K562 (cell line): ENCODE measurements around the gene S100A6. TPM values are rescaled to one million over a fixed set of nuclear protein-coding genes. Genes with fewer than 3 reads are reported as not detected.

ENCODE experiments used
- ATAC-seq: fragments of 200-7000 bp; cut with Tn5 transposase; 3 replicates; pipeline ENCODE4 v1.9.1; 2020; ENCODE audit warnings: moderate library complexity
- BruUV-seq: library from RNA; stranded (reverse); fragments of 400-500 nt; replicated peaks from 2 replicates; lab custom pipeline; 2021; lab: Mats Ljungman, UMichigan
- CTCF ChIA-PET: fragments of 300-600 bp; formaldehyde crosslinking; extraction: SDS; loops from one replicate; lab custom pipeline; 2021; ENCODE audit warnings: low intra/inter-chr PET ratio; lab: Yijun Ruan, JAX
- POLR2A ChIA-PET: fragments of 300-600, 350-650 bp; sonication (Branson Sonifier 250); formaldehyde crosslinking; extraction: SDS; loops from one replicate; lab custom pipeline; 2021; ENCODE audit warnings: antibody characterized with exemption, inconsistent platforms; lab: Yijun Ruan, JAX
- DNase-seq, 4 experiments: peaks; one replicate each; pipeline versions ENCODE4 v3.0.0 to v3.0.0-alpha.2; 2011 to 2018; ENCODE audit warnings: low spot score in 3 of 4, mixed read lengths in 3 of 4; ENCODE audit errors: extremely low read depth in 1 of 4
- FAIRE-seq: peaks from 2 replicates; lab custom pipeline; 2011; peaks lifted over from hg19 to GRCh38; lab: Jason Lieb, UNC
- H2AFZ ChIP-seq: 2 replicates; pipeline ENCODE4 v1.6.0; 2011; ENCODE audit warnings: low read depth, low read length, control low read depth, inconsistent platforms
- H3K27ac ChIP-seq: fragments of 200-600 bp; 3 replicates; pipeline ENCODE4 v1.8.0; 2011; ENCODE audit warnings: low read depth, mild to moderate bottlenecking, control low read depth, inconsistent platforms, low read length, moderate library complexity, mixed read lengths; ENCODE audit errors: extremely low read depth
- H3K27me3 ChIP-seq, 2 experiments: fragments of 300-600 bp in 1 of 2; 2 replicates in 1 of 2; 3 replicates in 1 of 2; pipeline versions ENCODE4 v1.6.0 to v1.8.0; 2011; ENCODE audit warnings: inconsistent platforms in 2 of 2, low read length in 2 of 2, mild to moderate bottlenecking in 1 of 2, mixed read lengths in 1 of 2, moderate library complexity in 1 of 2; ENCODE audit not compliant: control insufficient read depth in 2 of 2, insufficient read depth in 2 of 2
- H3K36me3 ChIP-seq: fragments of 300-600 bp; 3 replicates; pipeline ENCODE4 v1.8.0; 2011; ENCODE audit warnings: mild to moderate bottlenecking, low read length, inconsistent platforms; ENCODE audit not compliant: control insufficient read depth, insufficient read depth
- H3K4me1 ChIP-seq, 2 experiments: fragments of 200-600 bp in 1 of 2; replicated peaks in 1 of 2; 2 replicates in 1 of 2; 3 replicates in 1 of 2; pipeline versions ENCODE4 v1.5.1 to v1.8.0; 2011; ENCODE audit warnings: inconsistent platforms in 2 of 2, low read length in 2 of 2, mild to moderate bottlenecking in 1 of 2, mixed read lengths in 1 of 2, moderate library complexity in 1 of 2; ENCODE audit not compliant: control insufficient read depth in 2 of 2, insufficient read depth in 2 of 2
- H3K4me2 ChIP-seq: 2 replicates; pipeline ENCODE4 v1.6.1; 2011; ENCODE audit warnings: low read length, control low read depth, inconsistent platforms, mixed read lengths; ENCODE audit not compliant: insufficient read depth
- H3K4me3 ChIP-seq: fragments of 200-600 bp; sonication (generic), shearing (Covaris generic); 2 replicates; pipeline ENCODE4 v1.5.1; 2016; ENCODE audit warnings: control low read depth, inconsistent platforms
- H3K79me2 ChIP-seq: fragments of 200-600 bp; 3 replicates; pipeline ENCODE4 v1.8.0; 2011; ENCODE audit warnings: low read length, inconsistent platforms; ENCODE audit not compliant: control insufficient read depth, insufficient read depth
- H3K9ac ChIP-seq, 2 experiments: 2 replicates each; pipeline versions ENCODE4 v1.6.0 to v1.6.1; 2011; ENCODE audit warnings: low read depth in 2 of 2, low read length in 2 of 2, control low read depth in 1 of 2, inconsistent platforms in 1 of 2, mild to moderate bottlenecking in 1 of 2, mixed read lengths in 1 of 2; ENCODE audit not compliant: insufficient read depth in 1 of 2
- H3K9me1 ChIP-seq: one replicate; pipeline ENCODE4 v1.6.0; 2011; ENCODE audit warnings: inconsistent platforms, mild to moderate bottlenecking, low read length, moderate library complexity; ENCODE audit not compliant: control insufficient read depth, insufficient read depth
- H3K9me3 ChIP-seq: replicated peaks from 2 replicates; pipeline ENCODE4 v1.5.1; 2011; ENCODE audit warnings: low read depth, low read length, inconsistent platforms; ENCODE audit not compliant: control insufficient read depth, insufficient read depth
- H4K20me1 ChIP-seq: replicated peaks from 2 replicates; pipeline ENCODE4 v1.6.1; 2011; ENCODE audit warnings: low read length, inconsistent platforms, mixed read lengths; ENCODE audit not compliant: control insufficient read depth, insufficient read depth
- JUND ChIP-seq, 2 experiments: IDR thresholded peaks; 2 replicates in 1 of 2; 3 replicates in 1 of 2; pipeline ENCODE4 v1.6.1; 2011; ENCODE audit warnings: borderline replicate concordance in 2 of 2, low read depth in 2 of 2, low read length in 2 of 2, improper control_type of control experiment in 1 of 2, missing biosample characterization in 1 of 2, missing genetic modification characterization in 1 of 2, missing genetic modification reagents in 1 of 2
- KDM4B ChIP-seq, 2 experiments: fragments of 450-650 bp in 1 of 2; sonication (generic) in 1 of 2; IDR thresholded peaks; 2 replicates each; pipeline ENCODE4 v1.6.1; 2016 to 2017; ENCODE audit warnings: borderline replicate concordance in 2 of 2, antibody characterized with exemption in 1 of 2, low read depth in 1 of 2, mild to moderate bottlenecking in 1 of 2
- SNRNP70 ChIP-seq: fragments of 200-400 bp; formaldehyde crosslinking; optimal IDR thresholded peaks from 2 replicates; pipeline ENCODE3; 2017; ENCODE audit warnings: low read depth, low read length
- ZNF133 ChIP-seq: fragments of 250-450 bp; sonication (Bioruptor Pico); IDR thresholded peaks from 2 replicates; pipeline ENCODE4 v1.4.0; 2020; ENCODE audit warnings: mild to moderate bottlenecking
- ZNF232 ChIP-seq: sonication (generic); formaldehyde crosslinking; IDR thresholded peaks from 2 replicates; pipeline ENCODE4 v1.8.0; 2022; ENCODE audit warnings: mild to moderate bottlenecking, missing genetic modification reagents
- ZNF318 ChIP-seq, 2 experiments: fragments of 450-650 bp; IDR thresholded peaks; 2 replicates each; pipeline ENCODE4 v1.6.1; 2016; ENCODE audit warnings: mild to moderate bottlenecking in 2 of 2, borderline replicate concordance in 1 of 2, low read depth in 1 of 2, moderate library complexity in 1 of 2
- WGBS: fragments of 100-300 bp; shearing (Covaris generic); methylation state at CpG from one replicate; pipeline ENCODE4 v1.1.6; 2016; ENCODE audit warnings: low coverage, mixed read lengths; ENCODE audit not compliant: insufficient coverage; ENCODE audit errors: missing lambda C conversion rate; 5-methylcytosine and 5-hydroxymethylcytosine counted together
- in situ Hi-C: fragments of 300-500 bp; cut with MboI; formaldehyde crosslinking; loops from 4 replicates; pipeline ENCODE4 v1.15.0; 2018; ENCODE audit warnings: inconsistent platforms, mixed read lengths
- intact Hi-C: fragments of 100-400 bp; cut with micrococcal nuclease; formaldehyde crosslinking; loops from 2 replicates; pipeline ENCODE4 v1.14.2; 2022
- polyA plus RNA-seq, 8 experiments: library from polyadenylated mRNA; depleted of rRNA in 4 of 8; stranded (reverse) in 5 of 8; unstranded in 3 of 8; fragments of >200 nt; fragmentation: Nextera tagmentation in 2 of 8; fragmentation: Illumina TruSeq in 1 of 8; extraction: Ambion mirVana in 2 of 8; extraction: Trizol in 1 of 8; gene quantifications; 2 replicates each; pipeline versions ENCODE4 v1.2.1 to v1.2.3, GENCODE V29; 2011 to 2014; ENCODE audit warnings: inconsistent platforms in 1 of 8, missing spikeins in 1 of 8
- total RNA-seq, 7 experiments: library from RNA; depleted of rRNA in 6 of 7; stranded (reverse); fragments of >200 nt in 6 of 7; fragmentation: Illumina TruSeq in 2 of 7; extraction: Trizol in 2 of 7; gene quantifications; 2 replicates each; pipeline versions ENCODE4 v1.2.1 to v1.2.3, GENCODE V29; 2011 to 2021; ENCODE audit warnings: low replicate concordance in 1 of 7

The S100A6 gene
- total and polyA plus RNA-seq, 9 of the 15 experiments (the other 6 are each of a cell fraction or from before 2014, with no cell fraction given) = 9.8 to 66.5 (median 23.2) TPM

GRCh38 chr1:153534226-153534924 lies 1.4 kb downstream of the S100A6 start:
- intact Hi-C loops (loop anchor here (5.0 kb wide), 1 partner anchor 98 kb away; the partner anchor contains the start of gene CHTOP), in situ Hi-C loops (loop anchor here (5.0 kb wide), 1 partner anchor 33 kb away; the partner anchor contains the start of gene S100A2)
- DNase-seq (peak in 1 of 4 experiments; percentile 12), ATAC-seq (no peak), FAIRE-seq (no peak)
- no TSS peak for BruUV-seq
- Histone ChIP-seq H3K79me2 (no peaks in the 10 kb centered on the region; the same call in 2 of the 3 replicates), H3K9me3 (no peaks in the 10 kb centered on the region), H3K9me1 (no peaks in the 10 kb centered on the region), H3K36me3 (no peaks in the 10 kb centered on the region), H3K27ac (no peak overlapping the region), H3K4me1 (peaks cover 45 to 52% of the 10 kb centered on the region in 2 experiments), H3K9ac (peak overlapping the region in 1 of 2 experiments; percentile 11; a peak in 1 of 4 replicates), H3K4me3 (no peak overlapping the region), H3K27me3 (no peaks in the 10 kb centered on the region), H3K4me2 (peak overlapping the region; percentile 19; the same call in 1 of the 2 replicates), H4K20me1 (no peaks in the 10 kb centered on the region), H2AFZ (peak overlapping the region; percentile 86; the same call in 1 of the 2 replicates)
- POLR2A ChIA-PET = interaction anchor here (0.7 kb wide), 2 partner anchors 9 to 16 kb away, joined by 3 to 4 read pairs; no protein-coding TSS in a partner anchor
- CTCF ChIA-PET = interaction anchor here (0.7 to 2.4 kb wide), 2 partner anchors 34 to 37 kb away, joined by 3 to 21 read pairs; no protein-coding TSS in a partner anchor
- no peak for TF ChIP-seq SNRNP70
- TF ChIP-seq ZNF232 (CRISPR knock-in tag) = 0 out of 2 replicates have a peak, but pooled peaks have one; percentile 29
- TF ChIP-seq ZNF318 (IDR thresholded peaks at IDR 0.05; ENCODE audit: borderline replicate concordance in 1 of 2, low read depth in 1 of 2) = no peak
- TF ChIP-seq KDM4B (IDR thresholded peaks at IDR 0.05; ENCODE audit: borderline replicate concordance in 2 of 2, low read depth in 1 of 2) = no peak
- TF ChIP-seq JUND (IDR thresholded peaks at IDR 0.05; ENCODE audit: borderline replicate concordance, low read depth, low read length) = peak; percentile 10; the same call in 1 of the 2 replicates
- TF ChIP-seq JUND (tag; IDR thresholded peaks at IDR 0.05; ENCODE audit: borderline replicate concordance, low read depth, low read length) = no peak
- no peak for TF ChIP-seq ZNF133 (CRISPR knock-in tag)
- 57% methylated on average over 7 of the region's 7 CpGs for WGBS
